Astrocyte (in vitro differentiated cells and primary cell): ENCODE data around the gene PCCA. TPM values are rescaled to one million over a fixed set of nuclear protein-coding genes. Genes with fewer than 3 reads are reported as not detected.

Source experiments
- DNase-seq: peaks from one replicate; pipeline ENCODE4 v3.0.0-alpha.2; 2010; ENCODE audit warnings: low read depth
- FAIRE-seq: peaks from 2 replicates; lab custom pipeline; 2011; peaks lifted over from hg19 to GRCh38; lab: Jason Lieb, UNC
- H2AFZ ChIP-seq: 2 replicates; pipeline ENCODE4 v1.6.0; 2012; ENCODE audit warnings: low read depth, low read length, inconsistent platforms
- H3K27ac ChIP-seq: 2 replicates; pipeline ENCODE4 v1.5.1; 2011; ENCODE audit warnings: low read depth, low read length, inconsistent platforms
- H3K27me3 ChIP-seq: 2 replicates; pipeline ENCODE4 v1.6.0; 2011; ENCODE audit warnings: low read length, inconsistent platforms; ENCODE audit not compliant: insufficient read depth
- H3K36me3 ChIP-seq: 2 replicates; pipeline ENCODE4 v1.5.1; 2011; ENCODE audit warnings: low read length, inconsistent platforms; ENCODE audit not compliant: insufficient read depth
- H3K4me1 ChIP-seq: 2 replicates; pipeline ENCODE4 v1.5.1; 2011; ENCODE audit warnings: low read length, inconsistent platforms; ENCODE audit not compliant: insufficient read depth
- H3K4me2 ChIP-seq: 2 replicates; pipeline ENCODE4 v1.6.0; 2012; ENCODE audit warnings: low read length, inconsistent platforms
- H3K4me3 ChIP-seq: 2 replicates; pipeline ENCODE4 v1.5.1; 2011; ENCODE audit warnings: low read depth, mild to moderate bottlenecking, low read length, inconsistent platforms; ENCODE audit not compliant: insufficient read depth
- H3K79me2 ChIP-seq: 2 replicates; pipeline ENCODE4 v1.6.0; 2012; ENCODE audit warnings: mild to moderate bottlenecking, low read length, inconsistent platforms; ENCODE audit not compliant: insufficient read depth
- H3K9ac ChIP-seq: 2 replicates; pipeline ENCODE4 v1.6.0; 2012; ENCODE audit warnings: mild to moderate bottlenecking, low read length, inconsistent platforms
- H3K9me3 ChIP-seq: 2 replicates; pipeline ENCODE4 v1.5.1; 2012; ENCODE audit warnings: low read depth, mild to moderate bottlenecking, low read length, inconsistent platforms; ENCODE audit not compliant: insufficient read depth
- H4K20me1 ChIP-seq: 2 replicates; pipeline ENCODE4 v1.6.0; 2012; ENCODE audit warnings: low read length, inconsistent platforms; ENCODE audit not compliant: insufficient read depth
- H3K27ac Mint-ChIP-seq: one replicate; pipeline ENCODE4 v1.8.0; 2021; ENCODE audit warnings: mild to moderate bottlenecking, mixed read lengths; ENCODE audit not compliant: unreplicated experiment
- H3K27me3 Mint-ChIP-seq: one replicate; pipeline ENCODE4 v1.8.0; 2021; ENCODE audit warnings: low read depth, mixed read lengths; ENCODE audit not compliant: unreplicated experiment
- H3K36me3 Mint-ChIP-seq: one replicate; pipeline ENCODE4 v1.8.0; 2021; ENCODE audit warnings: low read depth, mixed read lengths; ENCODE audit not compliant: unreplicated experiment
- H3K4me1 Mint-ChIP-seq: one replicate; pipeline ENCODE4 v1.8.0; 2021; ENCODE audit warnings: low read depth, mixed read lengths; ENCODE audit not compliant: unreplicated experiment
- H3K4me3 Mint-ChIP-seq: one replicate; pipeline ENCODE4 v1.8.0; 2021; ENCODE audit warnings: mild to moderate bottlenecking, moderate library complexity, mixed read lengths; ENCODE audit not compliant: unreplicated experiment
- H3K9me3 Mint-ChIP-seq: one replicate; pipeline ENCODE4 v1.8.0; 2021; ENCODE audit warnings: mild to moderate bottlenecking, mixed read lengths; ENCODE audit not compliant: unreplicated experiment
- CTCF ChIP-seq: IDR thresholded peaks from 2 replicates; pipeline ENCODE4 v1.5.1; 2011; ENCODE audit warnings: low read depth, mild to moderate bottlenecking, inconsistent platforms, low read length, moderate library complexity; ENCODE audit not compliant: insufficient read depth
- EZH2 ChIP-seq: IDR thresholded peaks from 2 replicates; pipeline ENCODE4 v1.6.1; 2012; ENCODE audit warnings: mild to moderate bottlenecking, low read length, inconsistent platforms; ENCODE audit not compliant: insufficient read depth
- total RNA-seq: library from RNA; stranded (reverse); gene quantifications from 2 replicates; pipeline ENCODE4 v1.2.1, GENCODE V29; 2021

PCCA gene
- total RNA-seq, 1 donor from 2014 or later = 13.9 TPM

DNA sequence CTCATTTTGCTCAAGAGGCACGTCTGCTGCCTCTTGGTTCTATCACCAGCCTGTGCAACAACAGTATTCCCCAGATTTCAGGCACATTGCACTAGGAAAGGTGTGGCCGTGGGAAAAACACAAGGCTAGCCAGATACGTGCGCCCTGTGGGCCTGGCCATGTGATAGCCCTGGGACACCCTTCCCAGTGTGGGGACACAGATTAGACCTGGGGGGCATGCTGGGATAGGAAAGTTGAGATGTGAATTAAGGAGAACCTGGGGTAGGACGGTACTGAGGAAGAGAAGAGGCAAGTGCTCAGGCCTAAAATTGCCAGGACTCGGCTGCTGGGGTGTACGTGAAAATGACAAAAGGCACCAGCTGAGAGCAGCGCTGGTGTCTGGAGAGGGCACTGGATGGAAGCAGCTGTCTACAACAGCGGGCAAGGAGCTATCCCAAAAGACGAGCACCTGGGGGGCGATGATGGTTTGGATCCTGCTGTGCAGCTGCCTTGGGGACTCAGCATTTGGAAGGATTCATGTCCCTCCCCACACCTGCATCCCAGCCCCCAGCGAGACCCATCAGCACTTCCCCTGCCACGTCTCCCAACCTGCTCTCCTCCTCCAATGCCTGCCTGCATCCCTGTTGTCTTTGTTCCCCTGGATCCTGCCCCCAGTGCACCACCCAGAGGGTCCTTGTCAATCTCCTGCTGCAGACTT is 445.4 kb downstream of the PCCA start:
- no peaks in the 10 kb centered on the region for H3K79me2 ChIP-seq
- no peak overlapping the region for H3K27ac ChIP-seq
- Mint-ChIP-seq H3K27me3 (no peaks in the 10 kb centered on the region), H3K27ac (no peak overlapping the region), H3K4me1 (peaks cover 2% of the 10 kb centered on the region), H3K4me3 (no peak overlapping the region), H3K9me3 (no peaks in the 10 kb centered on the region), H3K36me3 (peaks cover 4% of the 10 kb centered on the region)
- DNase-seq = no peak
- no peak overlapping the region for H3K4me3 ChIP-seq
- no peak overlapping the region for H3K9ac ChIP-seq
- no peak overlapping the region for H2AFZ ChIP-seq
- H3K4me2 ChIP-seq = no peak overlapping the region
- H3K9me3 ChIP-seq = no peaks in the 10 kb centered on the region
- TF ChIP-seq CTCF (no peak), EZH2 (no peak)
- H3K27me3 ChIP-seq = no peaks in the 10 kb centered on the region
- no peaks in the 10 kb centered on the region for H3K4me1 ChIP-seq
- H3K36me3 ChIP-seq = no peaks in the 10 kb centered on the region
- FAIRE-seq = no peak
- no peaks in the 10 kb centered on the region for H4K20me1 ChIP-seq

GRCh38 chr13:100534911-100535310 is 446.0 kb downstream of the PCCA start:
- H3K27me3 Mint-ChIP-seq = no peaks in the 10 kb centered on the region
- no peaks in the 10 kb centered on the region for H3K9me3 Mint-ChIP-seq
- TF ChIP-seq EZH2 (no peak), CTCF (no peak)
- peaks cover 2% of the 10 kb centered on the region for H3K4me1 Mint-ChIP-seq
- Histone ChIP-seq H2AFZ (no peak overlapping the region), H3K9me3 (no peaks in the 10 kb centered on the region), H3K27me3 (no peaks in the 10 kb centered on the region), H3K4me1 (no peaks in the 10 kb centered on the region), H3K36me3 (no peaks in the 10 kb centered on the region), H3K79me2 (no peaks in the 10 kb centered on the region), H3K9ac (no peak overlapping the region), H3K27ac (no peak overlapping the region), H3K4me3 (no peak overlapping the region), H3K4me2 (no peak overlapping the region), H4K20me1 (no peaks in the 10 kb centered on the region)
- no peak for FAIRE-seq
- H3K4me3 Mint-ChIP-seq = no peak overlapping the region
- peaks cover 4% of the 10 kb centered on the region for H3K36me3 Mint-ChIP-seq
- DNase-seq = no peak
- no peak overlapping the region for H3K27ac Mint-ChIP-seq

DNA sequence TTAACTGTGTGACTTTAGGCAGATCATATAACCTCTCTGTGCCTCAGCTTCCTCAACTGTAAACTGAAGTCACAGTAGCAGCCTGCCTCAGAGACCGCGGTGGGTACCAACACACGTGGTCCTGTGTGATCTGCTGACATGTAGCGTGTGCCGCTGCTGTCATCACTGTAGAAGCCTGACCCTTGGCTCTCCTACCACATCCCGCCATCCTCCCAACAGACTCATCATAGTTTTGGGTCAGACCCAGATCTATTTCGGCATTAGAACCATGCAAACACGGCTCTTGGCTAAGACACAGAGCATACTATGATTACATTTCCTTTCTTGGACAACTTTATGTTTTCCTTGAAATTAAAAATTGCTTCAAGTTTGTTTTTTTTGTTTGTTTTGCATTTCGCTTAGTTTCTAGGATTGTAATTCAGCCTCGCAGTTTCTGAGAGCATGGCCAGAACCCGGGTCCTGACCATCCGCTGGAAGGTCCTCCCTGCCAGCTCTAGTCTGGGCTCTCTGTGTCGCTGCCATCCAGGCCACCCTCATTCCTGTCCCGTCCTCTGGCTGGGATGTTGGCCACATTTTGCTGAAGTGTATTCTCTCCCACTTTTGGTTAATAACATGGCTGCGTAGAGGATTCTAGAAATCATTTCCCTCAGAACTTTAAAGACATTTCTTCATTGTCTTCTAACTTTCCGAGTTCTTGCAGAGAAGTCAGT is 446.7 kb downstream of the PCCA start:
- H3K4me1 Mint-ChIP-seq = peaks cover 1% of the 10 kb centered on the region
- FAIRE-seq = no peak
- H3K4me3 Mint-ChIP-seq = no peak overlapping the region
- no peaks in the 10 kb centered on the region for H3K4me1 ChIP-seq
- no peak overlapping the region for H3K9ac ChIP-seq
- no peak overlapping the region for H3K4me2 ChIP-seq
- H3K36me3 Mint-ChIP-seq = peaks cover 4% of the 10 kb centered on the region
- H3K4me3 ChIP-seq = no peak overlapping the region
- H3K36me3 ChIP-seq = no peaks in the 10 kb centered on the region
- no peak overlapping the region for H3K27ac Mint-ChIP-seq
- H3K79me2 ChIP-seq = no peaks in the 10 kb centered on the region
- no peak for TF ChIP-seq CTCF
- TF ChIP-seq EZH2 = no peak
- H3K27me3 Mint-ChIP-seq = no peaks in the 10 kb centered on the region
- no peaks in the 10 kb centered on the region for H3K27me3 ChIP-seq
- no peak overlapping the region for H2AFZ ChIP-seq
- no peaks in the 10 kb centered on the region for H4K20me1 ChIP-seq
- DNase-seq = no peak
- H3K27ac ChIP-seq = no peak overlapping the region
- H3K9me3 ChIP-seq = no peaks in the 10 kb centered on the region
- H3K9me3 Mint-ChIP-seq = no peaks in the 10 kb centered on the region
